NCI-H82 treated with DMSO at 0.1 percent for 48 hours (cell line): Measurements from ENCODE around the gene DEFB131B.
"Not testable (repeated sequence)": the region's sequence is repeated elsewhere in the genome, so short reads cannot be mapped to it uniquely, and the experiment has no call there.

ENCODE experiments used
- DNase-seq: peaks from one replicate; lab custom pipeline; 2025; ENCODE audit not compliant: unreplicated experiment; lab: John Stamatoyannopoulos, UW

Gene DEFB131B

GRCh38 chr11:71878059-71878458, at the start of gene DEFB131B:
TSS of gene DEFB131B (plus strand) at chr11:71878453. CDS start at chr11:71878453, 0 bp downstream.
- DNase-seq, result not testable (repeated sequence)

GRCh38 chr11:71829247-71829646, 49.0 kb upstream of the DEFB131B start:
- not testable (repeated sequence) for DNase-seq

DNA sequence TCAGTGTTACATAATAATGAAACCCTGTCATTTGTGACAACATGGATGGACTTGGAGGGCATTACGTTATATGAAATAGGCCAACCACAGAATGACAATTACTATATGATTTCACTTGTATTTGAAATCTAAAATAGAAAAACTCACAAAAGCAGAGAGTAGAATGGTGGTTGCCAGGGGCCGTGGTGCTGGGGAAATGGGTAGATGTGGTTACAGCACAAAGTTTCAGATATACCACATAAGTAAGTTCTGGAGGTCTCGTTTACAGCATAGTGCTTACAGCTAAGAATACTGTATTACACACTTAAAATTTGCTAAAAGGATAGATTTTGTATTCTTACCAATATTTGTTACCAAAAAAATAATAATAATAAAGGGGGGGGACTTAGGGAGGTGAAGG, 48.6 kb upstream of the DEFB131B start:
- DNase-seq, result not testable (repeated sequence)

DNA sequence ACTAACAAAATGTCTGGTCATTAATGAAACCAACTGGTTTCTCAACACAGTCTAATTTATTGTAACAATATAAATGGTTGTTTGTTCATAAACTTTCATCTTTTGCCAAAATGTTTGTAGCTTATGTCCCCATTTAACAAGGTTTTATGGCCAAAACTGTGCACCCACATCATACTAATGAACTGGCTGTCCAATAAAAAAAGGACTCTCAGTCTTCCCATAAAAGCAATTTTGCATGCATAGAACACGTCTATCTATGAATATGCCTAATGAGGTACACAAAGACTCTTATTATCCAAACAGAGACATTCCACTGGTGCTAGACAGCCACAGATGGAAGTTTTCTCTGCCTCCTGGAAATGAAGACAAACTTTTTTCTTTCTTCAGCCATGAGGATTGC, 45.4 kb upstream of the DEFB131B start, which contains the start of gene DEFB108B:
Gene DEFB108B (plus strand): TSS at position 390 of the 400 bp plus-strand sequence. CDS start 0 bp downstream, at position 390.
- not testable (repeated sequence) for DNase-seq

DNA sequence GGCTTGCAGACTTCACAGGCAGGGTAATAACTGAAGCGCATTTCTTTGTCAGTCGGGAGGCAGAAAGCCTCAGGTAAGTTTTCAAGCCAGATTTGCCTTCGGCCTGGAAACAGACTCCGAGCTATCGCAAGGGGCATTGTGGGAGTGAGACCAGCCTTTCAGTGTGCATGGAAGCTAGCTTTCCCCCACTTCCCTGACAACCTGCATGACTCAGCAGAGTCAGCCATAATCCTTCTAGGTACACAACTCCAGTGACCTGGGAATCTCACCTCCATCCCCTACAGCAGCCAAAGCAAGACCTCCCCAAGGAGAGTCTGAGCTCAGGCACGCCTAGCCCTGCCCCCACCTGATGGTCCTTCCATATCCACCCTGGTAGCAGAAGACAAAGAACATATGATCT, 35.5 kb upstream of the DEFB131B start:
- DNase-seq, result not testable (repeated sequence)

- DNase-seq, result not testable (repeated sequence)
Measured at GRCh38 chr11:71843355-71843754, 34.9 kb upstream of the DEFB131B start.

DNA sequence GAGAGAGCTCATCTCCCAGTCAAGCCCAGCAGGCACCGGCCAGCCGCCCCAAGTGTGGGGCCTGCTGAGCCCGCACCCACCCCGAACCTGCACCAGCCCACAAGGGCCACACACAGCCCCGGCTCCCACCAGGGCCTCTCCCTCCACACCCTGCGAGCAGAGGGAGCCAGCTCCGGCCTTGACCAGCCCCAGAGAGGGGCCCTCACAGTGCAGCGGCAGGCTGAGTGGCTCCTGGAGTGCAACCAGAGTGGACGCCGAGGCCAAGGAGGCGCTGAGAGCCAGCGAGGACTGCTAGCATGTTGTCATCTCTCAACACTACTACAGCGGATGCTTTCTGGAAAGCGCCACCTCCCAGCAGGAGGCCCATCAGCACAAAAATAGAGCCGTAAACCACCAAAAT, 34.4 kb upstream of the DEFB131B start:
- no peak for DNase-seq

DNA sequence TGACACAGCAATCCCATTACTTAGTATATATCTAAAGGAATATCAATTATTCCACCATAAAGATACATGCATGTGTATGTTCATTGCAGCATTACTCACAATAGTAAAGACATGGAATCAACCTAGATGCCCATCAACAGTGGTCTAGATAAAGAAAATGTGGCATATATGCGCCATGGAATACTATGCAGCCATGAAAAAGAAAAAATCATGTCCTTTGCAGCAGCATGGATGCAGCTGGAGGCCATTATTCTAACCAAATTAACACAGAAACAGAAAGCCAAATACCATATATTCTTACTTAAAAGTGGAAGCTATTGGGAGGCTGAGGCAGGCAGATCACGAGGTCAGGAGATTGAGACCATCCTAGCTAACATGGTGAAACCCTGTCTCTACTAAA, 24.4 kb upstream of the DEFB131B start:
- not testable (repeated sequence) for DNase-seq

DNA sequence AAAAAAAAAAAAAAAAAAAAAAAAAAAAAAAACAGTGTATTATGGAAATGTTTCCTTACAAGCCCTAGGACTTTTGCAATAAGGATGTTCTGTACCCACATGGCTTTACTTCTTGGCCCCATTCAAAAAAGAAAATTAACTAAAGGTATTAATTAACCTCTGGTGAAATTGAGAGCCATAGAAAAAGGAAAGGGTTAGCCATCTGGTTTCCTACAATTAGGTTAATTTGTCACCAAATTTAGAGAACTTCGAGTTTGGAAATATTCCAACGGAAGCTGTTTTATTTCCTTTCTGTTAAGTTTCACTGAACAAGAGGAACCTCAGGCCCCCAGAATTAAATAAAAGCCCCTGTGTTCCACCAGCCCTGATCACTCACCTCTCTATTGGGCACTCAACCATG, 22.4 kb upstream of the DEFB131B start:
- DNase-seq, result not testable (repeated sequence)

DNA sequence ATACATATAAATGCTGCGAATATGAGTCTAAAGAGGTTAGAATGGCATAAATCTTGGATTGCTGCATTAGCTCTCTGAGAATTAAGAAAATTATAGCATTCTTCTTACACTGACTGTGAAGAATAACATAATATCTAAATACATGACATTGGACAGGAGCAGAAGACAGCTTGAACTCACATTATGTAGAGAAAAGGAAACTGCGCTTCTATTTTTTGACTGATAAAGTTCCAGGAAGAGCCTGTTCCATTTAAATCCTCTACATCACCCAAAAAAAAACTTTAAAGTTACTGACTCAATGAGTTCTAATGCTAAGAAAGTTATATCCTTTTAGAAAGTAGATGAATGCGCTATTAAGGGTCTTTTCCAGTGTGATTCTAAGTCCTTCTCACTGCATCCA, 17.4 kb upstream of the DEFB131B start:
- not testable (repeated sequence) for DNase-seq

DNA sequence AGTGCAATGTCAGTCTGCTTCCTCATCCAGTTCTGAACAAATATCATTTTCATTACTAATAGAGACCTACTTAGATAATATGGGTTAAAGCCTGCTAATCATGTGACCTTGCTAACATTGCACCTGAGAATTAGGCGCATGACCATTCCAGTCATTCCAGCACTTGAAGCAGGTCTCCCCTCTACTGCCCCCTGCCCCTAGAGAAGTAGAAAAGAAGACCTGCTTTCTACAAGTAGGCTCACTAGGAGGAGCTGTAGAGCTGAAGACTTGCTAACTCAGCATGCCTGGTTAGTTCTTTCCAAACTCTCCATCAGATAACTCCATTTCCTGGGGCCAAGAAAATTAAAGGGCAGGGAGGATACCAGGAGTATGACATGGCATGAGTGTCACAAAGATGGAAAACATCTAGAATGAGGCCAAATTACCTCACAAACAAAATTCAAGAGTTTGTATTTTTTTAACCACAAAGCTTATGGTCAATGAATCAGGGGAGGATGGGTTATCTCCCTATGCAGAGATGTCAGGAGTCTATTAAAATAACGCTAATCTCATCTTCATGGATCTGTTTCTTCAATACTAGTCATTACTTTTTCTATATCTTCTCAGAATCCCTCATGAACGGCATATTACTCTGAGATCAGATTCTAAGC, 14.2 kb upstream of the DEFB131B start:
- peak; percentile 8 for DNase-seq

- DNase-seq, result not testable (repeated sequence)
Measured at GRCh38 chr11:71867209-71867608, 11.0 kb upstream of the DEFB131B start.

- DNase-seq, result not testable (repeated sequence)
Measured at GRCh38 chr11:71869931-71870330, 8.3 kb upstream of the DEFB131B start.

DNA sequence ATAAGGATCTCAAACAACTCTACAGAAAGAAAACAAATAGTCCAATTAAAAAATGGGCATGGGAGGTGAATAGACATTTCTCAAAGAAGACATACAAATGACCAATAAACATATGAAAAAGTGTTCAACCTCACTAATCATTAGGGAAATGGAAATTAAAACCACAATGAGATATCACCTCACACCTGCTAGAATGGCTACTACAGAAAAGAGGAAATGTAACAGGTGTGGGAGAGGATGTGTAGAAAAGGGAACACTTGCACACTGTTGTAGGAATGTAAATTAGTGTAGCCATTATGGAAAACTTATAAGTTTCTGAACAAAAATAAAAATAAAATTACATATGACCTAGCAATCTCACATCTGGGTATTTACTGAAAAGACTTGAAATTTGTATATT, 7.6 kb upstream of the DEFB131B start:
- DNase-seq, result not testable (repeated sequence)

- not testable (repeated sequence) for DNase-seq
Measured at GRCh38 chr11:71876262-71876661, 2.0 kb upstream of the DEFB131B start.

GRCh38 chr11:71885806-71886205, 7.6 kb downstream of the DEFB131B start:
- not testable (repeated sequence) for DNase-seq

GRCh38 chr11:71888335-71889010, 10.2 kb downstream of the DEFB131B start:
- not testable (repeated sequence) for DNase-seq

DNA sequence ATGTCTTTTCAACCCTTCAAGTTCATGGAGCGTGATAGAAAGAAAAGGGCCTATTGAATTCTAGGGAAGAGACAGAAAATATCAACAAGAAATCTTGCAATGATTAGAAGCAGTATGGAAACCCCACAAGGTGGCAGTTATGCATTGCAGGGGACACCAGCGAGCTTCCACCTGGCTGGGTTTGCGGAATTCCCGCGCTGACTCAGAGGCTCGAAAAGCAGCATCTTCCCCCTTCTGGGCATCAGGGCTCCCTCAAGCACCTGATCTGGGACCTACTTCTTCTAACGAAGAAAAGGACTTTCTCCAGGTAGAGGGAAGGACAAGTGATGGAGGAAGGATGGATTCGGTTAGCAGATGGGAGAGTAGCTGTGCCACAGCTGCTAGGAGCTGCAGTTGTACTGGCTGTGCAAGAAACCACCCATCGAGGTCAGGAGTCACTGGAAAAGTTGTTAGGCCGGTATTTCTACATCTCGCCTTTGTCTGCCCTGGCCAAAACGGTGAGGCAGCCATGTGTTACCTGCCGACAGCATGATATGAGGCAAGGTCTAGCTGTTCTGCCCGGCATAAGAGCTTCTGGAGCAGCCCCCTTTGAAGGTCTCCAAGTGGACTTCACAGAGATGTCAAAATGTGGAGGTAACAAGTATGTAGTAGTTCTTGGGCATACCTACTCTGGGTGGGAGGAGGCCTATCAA, 11.1 kb downstream of the DEFB131B start:
- not testable (repeated sequence) for DNase-seq

- DNase-seq, result no peak
Measured at GRCh38 chr11:71895961-71896360, 17.7 kb downstream of the DEFB131B start.

DNA sequence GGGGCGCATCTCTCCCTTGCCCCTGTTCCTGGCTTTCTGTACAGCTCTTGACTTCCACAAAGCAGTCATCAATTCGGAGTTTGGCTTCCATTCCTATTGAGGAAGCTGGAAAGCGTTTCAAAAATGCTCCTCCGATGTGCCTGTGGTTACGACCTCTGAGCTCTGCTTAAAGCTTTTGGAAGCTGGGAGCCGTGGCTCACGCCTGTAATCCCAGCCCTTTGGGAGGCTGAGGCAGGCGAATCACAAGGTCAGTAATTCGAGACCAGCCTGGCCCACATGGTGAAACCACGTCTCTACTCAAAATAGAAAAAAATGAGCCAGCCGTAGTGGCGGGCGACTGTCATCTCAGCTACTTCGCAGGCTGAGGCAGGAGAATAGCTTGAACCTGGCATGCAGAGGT, 22.9 kb downstream of the DEFB131B start:
- not testable (repeated sequence) for DNase-seq

DNA sequence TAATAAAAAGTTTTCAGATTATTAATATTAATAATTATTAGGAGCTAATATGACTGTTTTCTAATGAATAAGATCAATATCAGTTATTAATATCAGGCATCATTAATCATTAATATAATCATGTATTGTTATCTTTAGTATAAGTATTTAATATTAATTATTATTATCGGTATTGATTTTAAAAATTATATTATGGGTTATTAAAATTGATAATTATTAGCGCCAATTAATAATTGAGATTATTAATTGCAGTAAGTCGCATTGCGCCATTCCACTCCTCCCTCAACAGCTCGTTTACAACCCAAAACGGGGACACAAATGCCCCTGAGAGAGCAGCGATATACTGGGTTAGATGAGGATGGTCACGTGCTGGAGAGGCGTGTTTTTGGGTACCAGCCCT, 30.0 kb downstream of the DEFB131B start:
- DNase-seq, result no peak

DNA sequence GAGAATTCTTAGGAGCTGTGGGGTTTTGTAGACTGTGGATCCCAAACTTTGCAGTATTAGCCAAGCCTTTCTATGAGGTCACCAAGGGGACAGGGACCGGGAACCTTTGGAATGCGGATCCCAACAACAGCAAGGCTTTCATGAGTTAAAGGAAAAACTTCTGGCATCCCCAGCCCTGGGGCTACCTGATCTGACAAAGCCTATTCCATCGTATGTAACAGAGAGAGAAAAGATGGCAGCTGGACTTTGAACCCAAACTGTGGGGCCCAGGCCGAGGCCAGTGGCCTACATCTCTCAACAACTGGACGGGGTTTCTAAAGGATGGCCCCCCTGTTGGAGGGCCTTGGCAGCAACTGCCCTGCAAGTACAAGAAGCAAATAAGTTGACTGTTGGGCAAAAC, 32.5 kb downstream of the DEFB131B start:
- not testable (repeated sequence) for DNase-seq
